ENCODE results near the gene CALHM1. TPM values are rescaled to one million over a fixed set of nuclear protein-coding genes. Genes with fewer than 3 reads are reported as not detected.

CALHM1 gene
- total RNA-seq, 1 donor from 2014 or later: 0.10 TPM

DNA sequence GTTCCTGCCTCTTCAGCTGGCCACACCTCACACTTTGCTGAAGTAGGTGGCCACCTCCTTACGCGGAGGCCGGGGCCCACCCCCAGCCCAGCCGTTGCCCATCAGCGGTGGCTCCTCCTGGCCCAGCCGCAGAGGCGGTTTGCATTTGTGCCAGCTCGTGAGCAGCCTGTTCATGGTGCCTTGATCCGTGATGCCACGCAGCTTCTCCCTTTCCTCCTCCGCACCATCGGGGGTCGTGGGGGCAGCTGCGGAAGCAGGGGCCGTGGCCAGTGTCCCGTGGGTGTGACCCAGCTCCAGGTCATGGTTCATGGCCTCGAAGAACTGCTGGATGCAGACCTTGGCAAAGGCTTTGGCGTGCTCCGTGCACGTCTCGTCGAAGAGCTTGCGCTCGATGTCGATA lies 3.5 kb downstream of the CALHM1 start:
- DNase-seq: no peak

DNA sequence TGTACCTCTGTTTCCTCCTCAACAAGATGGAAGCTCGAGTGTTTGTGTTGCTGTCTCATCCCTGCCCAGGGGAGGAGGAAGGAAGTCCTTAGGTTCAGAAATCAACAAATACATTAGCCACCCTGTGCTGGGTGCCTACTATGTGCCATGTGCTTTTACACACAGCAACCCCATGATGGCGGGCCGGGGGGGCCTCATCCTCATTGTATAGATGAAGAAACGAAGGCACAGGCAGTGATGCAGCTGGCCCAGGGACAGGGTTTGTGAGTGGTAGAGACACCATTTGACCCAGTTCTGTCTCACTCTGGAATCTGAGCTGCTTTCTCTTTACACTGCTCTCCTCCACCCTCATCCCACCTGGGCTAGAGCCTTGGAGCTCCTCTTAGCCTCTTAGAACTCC lies 4.7 kb downstream of the CALHM1 start:
- DNase-seq: no peak

DNA sequence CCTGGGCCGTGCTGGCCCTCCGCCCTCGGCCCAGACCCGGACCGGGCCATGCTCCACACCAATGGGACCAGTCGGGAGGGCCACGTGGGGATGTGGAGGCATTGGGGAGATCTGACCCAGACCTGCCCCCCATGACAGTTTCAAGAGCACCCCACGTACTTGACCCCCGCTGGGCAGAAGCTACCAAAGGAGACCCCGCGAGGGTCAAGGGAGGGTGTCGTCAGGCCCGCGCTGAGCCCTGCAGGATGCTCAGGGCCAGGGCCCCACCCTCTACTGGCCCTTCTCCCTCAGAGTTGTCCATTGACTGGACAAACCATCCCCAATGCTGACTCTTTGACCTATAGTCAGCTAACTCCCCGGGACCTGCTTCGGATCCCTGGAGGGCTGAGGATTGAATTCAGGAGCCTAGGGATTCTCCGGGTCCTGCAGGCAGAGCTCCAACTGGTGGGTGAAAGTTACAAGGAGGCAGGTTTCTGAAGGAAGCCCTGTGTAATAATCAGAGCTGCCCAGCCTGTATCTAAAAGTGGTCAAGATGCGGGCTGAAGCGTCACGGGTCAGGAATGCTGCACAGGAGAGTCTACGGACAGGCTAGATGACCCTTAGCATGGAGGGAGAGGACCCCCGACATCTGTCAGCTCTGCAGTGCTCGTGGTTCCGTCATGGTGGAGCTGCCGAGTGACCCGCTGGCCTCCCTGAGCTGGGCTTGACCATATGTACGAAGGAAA lies 6.0 kb downstream of the CALHM1 start:
- DNase-seq: no peak

DNA sequence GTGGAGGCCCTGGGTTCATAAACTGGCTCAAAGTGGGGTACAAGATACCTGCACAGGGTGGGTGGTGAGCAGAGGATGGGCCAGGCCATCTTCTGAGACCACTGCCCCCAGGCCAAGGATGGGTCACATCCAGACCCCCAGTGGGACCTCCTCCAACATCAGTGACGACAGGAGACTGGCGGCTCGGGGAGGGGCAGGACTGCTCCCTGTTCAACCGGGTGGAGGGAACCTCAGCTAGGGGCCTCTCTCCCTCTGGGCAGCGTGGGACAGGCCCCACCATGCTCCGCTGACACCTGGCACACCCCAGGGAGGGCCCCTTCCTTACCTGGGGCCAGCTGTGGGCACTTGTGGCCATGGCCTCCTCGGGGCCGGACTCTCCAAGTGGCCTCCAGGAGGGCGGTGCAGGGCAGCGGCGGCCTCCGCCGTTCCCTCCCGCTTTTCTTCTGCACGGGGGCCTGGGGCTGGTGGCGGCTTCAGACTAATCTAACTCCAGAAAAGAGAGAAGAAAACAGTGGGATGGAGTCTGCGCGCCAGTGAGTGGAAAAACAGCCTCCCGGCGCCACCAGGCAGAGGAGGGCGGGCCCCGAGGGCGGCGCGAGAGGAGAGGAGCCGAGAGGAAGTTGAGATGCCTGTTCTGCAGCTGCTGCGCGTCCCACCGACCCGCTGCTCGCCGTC lies 6.7 kb downstream of the CALHM1 start, which contains the start of gene CALHM2:
TSS of gene CALHM2 (minus strand) at position 540 of the 675 bp plus-strand sequence. CDS start 2,429 bp downstream, outside the sequence.
- peak; percentile 91 for DNase-seq

DNA sequence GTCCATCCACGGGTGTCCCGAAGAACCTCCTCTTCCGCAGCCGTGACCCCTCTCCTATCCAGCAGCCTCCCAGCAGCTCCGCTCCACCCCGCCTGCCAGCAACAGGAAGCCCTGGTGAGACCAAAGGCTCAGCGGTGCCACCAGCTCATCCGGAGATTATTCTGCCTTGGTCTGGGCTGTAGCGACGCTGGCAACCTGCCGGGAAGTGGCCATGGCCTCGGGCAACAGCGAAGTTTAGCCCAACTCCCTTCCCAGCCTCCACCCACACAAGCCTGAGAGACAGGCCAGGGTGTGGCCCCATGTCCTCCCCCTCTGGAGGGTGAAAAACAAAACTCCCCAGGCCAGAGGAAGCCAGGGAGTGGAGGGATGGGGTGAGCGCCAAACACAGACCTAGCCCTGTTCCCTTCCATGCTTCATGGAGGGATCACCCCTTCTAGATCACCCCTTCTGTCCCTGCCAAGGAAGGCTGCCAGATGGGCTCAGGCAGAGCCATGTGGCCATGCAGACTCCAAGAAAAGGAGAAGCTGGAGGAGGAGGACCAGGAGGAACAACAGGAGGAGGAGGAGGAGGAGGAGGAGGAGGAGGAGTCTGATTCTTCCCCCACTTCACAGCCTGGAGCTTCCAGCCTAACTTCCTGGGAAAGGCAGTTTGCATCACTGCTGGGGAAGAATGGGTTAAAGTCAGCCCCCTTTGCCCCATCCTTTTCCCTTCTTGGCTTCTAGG lies 7.4 kb downstream of the CALHM1 start:
- peak; percentile 40 for DNase-seq

DNA sequence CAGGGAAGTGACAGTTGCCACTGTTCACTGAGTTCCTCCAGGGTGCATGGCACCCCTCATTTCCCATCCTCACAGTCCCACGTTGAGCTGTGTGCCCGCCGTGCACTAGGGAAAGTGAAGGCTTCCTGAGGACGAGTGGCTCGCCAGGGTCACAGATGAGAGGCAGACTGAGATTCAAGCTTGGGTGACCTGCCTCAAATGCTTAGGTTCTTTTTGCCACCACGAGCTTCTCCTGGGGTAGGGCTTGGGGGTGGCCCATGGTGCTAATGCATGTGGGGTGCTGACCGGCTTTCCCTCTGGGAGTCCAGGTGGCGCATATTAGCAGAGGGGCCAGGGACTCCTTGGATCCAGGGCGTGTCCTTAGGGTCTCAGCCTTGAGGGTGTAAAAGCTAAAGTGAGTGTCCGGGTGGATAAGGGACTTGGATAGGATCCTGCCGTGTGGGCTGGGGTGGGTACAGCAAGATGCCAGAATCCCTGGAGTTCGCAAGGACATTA lies 8.5 kb downstream of the CALHM1 start:
- DNase-seq: no peak

DNA sequence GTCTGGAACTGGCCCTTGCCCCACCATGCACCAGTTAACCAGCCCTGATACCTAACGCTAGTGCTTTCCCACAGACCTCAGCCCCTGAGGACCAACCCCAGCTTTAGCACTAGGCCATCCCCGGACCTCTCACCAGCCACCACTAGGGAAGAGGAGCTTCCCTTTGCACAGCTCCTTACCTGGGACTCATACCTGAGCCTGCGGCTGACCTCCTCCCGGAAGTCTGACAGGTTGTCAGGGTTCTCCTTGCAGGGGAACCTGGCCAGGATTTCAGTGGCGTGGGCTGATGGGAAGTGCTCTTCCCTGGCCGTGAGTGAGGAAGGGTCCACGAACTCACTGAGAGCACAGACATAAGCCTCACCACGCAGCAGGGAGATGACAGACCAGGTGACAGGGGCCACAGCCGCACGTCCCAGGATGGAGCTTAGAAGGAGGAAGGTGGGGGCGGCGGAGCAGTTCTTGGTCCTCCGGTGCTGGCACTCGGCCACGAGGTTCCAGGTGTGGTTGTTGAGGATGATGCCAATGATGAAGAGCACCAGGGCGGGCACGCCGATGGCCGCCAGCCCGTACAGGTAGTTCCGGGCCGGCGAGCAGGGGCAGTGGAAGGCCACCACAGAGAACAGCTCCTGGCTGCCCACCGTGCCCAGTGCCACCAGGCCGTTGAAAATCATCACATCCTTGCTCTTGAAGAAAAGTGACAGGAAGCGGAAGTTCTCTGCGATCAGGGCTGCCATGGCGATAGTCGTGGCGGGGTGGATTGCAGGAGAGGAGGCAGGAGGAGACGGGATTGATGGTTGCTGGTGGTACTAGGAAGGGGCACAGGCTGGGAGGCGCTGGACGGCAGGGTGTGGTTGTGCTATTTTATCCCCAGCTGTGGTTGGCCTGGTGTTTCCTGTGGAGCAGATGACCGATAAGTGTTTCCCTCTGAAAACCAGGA lies 9.2 kb downstream of the CALHM1 start:
- no peak for DNase-seq

DNA sequence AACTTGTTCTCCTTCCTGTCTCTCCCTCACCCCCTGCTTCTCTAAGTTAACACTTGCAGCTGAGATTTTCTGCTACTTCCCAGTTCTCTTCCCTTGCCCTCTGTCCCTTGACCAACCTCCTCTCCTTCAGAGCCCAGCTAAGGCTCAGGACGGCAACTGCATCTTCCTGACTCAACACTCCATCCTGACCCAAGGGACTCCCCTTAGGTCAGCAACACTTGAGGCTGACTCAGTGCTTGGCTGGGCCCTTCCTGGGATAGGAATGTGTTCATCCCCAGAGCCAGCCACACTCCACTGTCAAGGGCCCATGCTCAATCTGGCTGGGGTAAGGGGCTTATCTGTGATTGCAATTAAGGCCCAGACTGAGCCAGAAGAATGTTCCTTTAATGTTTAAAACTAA lies 10.0 kb downstream of the CALHM1 start:
- DNase-seq: no peak

DNA sequence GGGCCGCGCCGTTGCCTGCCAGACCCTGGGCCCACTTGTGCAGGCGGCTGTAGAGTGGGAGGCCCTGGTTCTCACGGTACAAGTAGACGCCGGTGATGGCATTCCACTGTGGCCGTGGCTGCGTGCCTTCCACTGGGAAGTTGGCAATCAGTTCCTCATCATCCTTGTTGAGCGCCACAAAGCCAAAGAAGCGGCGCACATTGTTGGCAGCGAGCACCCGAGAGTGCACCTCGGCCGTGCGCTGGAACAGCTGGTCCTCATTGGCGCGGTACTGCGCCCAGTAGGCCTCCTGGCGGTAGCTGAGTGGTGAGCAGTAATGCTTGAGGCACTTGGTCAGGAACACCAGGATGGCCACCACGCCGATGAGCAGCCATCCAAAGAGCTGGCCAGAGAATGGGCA lies 11.5 kb downstream of the CALHM1 start:
- DNase-seq: no peak

DNA sequence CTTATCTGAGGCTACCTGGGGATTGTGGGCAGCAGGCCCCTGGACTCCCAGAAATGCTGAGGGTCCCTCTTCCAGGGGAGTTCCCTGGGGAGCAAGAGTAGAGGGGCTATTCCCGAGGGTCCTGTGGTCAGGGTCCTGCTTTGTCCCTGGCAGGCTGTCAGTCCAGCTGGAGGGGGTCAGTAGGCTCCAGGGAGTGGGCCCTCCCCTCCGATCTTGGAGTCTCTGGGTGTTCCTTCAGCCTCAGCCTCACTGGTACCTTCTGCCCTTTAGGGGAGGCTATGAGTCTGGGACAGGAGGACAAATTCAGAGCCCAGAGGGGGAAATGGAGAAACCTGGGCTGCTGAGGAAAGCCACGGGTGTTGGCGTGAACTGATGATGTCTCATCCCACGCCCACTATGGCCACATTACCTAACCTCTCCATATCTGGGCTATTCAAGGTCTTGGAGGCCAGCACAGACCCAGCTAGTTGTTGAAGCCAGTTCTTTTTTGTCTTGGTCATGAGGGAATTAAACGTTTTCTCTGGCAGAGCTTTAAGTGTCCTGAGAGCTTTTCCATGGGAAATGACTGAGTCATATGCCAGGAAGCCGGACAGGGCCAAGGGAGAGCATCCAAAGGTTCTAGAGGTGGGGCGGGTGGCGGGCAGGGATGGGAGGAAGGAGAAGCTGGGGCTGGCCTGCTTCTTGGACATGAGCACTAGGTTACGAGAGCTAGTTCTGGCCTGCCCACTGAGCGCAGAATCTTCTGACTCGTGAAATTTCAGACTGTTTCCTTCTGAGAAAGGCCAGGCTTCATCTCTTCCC lies 12.7 kb downstream of the CALHM1 start:
- DNase-seq: no peak

DNA sequence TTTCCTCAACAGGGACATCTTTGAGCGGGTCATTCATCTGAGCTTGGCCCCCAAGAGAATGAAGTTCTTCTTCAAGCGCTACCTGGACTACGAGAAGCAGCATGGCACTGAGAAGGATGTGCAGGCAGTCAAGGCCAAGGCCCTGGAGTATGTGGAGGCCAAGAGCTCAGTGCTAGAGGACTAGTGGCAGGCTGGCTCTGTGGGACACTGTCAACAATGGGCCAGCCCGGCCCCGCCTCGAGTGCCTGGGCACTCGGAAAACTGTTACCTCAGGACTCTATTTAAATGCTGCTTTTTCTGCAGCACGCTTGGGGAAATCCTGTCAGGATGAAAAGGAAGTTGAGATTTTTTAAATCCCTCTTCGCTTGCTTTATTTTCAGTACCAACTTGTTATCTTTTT lies 13.3 kb downstream of the CALHM1 start:
- DNase-seq: no peak

DNA sequence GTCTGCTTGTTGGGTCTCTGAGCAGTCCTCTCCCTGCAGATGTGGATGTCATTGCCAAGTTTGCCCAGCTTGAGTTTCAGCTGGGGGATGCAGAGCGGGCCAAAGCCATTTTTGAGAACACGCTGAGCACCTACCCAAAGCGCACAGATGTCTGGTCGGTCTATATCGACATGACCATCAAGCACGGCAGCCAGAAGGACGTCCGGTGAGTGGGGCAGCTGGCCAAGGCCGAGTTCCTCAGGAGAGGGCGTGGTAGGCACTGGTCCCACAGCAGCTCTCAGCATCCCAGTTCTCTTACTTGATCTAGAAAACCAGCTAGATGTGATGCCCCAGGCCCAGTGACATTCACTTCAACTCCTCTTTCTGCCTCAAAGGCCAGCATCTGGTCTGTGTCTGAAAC lies 14.2 kb downstream of the CALHM1 start:
- DNase-seq: no peak

DNA sequence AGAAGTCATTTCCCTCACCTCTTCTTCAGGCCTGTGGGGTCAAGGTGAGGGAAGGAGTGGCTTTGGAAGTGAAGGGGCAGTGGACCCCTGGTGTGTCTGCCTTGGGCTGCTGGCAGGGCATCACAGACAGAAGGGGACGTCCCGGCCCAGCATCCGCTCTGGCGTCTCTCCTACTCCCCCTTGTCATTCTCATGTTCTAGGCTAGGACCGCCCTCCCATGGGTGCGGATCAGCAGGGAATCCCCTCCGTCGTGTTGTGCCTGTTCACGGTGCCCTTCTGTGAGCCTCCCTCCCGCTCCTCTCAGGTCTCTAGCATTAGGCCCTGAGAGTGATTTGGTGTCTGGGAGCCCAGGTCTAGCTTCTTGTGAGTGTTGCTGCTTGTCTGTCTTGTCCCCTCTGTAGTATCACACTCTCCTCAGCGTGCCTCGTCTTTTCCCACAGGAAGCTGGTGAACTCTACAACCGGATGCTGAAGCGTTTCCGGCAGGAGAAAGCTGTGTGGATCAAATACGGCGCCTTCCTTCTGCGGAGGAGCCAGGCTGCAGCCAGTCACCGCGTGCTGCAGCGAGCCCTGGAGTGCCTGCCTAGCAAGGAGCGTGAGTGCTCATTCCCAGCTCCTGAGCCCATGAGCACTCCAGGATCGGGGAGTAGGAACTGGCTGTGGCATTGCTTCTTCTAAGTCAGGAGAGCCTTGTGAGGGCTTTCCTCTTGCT lies 15.1 kb downstream of the CALHM1 start:
- DNase-seq: no peak

DNA sequence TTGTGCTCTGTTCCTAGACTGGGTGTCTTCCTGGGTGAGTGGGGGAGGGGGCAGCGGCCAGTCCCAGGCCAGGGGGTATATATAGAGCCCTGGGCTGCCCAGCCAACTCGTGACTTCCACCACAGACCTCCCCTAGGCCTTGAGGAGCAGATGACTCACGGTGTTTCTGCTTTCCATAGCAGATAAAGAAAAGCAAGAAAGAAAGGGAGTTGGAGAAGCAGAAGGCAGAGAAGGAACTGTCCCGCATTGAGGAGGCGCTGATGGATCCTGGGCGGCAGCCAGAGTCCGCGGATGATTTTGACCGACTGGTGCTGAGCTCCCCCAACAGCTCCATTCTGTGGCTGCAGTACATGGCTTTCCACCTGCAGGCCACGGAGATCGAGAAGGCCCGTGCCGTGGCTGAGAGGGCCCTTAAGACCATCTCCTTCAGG lies 16.7 kb downstream of the CALHM1 start:
- no peak for DNase-seq

DNA sequence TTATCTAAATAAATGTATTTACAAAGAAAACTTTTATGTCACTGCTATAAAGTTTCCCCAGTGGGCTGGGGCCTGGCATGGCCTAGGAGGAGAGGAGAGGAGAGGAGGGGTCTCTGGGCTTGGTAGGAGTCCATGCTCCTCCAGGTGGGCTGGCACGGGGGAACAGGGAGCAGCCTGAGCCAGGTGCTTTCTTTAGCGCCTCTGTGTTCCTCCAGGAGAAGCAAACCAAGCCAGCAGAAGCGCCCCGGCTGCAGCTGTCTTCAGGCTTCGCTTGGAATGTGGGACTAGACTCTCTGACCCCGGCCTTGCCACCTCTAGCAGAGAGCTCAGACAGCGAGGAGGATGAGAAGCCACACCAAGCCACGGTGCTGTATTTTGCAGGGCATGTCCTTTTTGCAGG lies 17.1 kb downstream of the CALHM1 start:
- no peak for DNase-seq

DNA sequence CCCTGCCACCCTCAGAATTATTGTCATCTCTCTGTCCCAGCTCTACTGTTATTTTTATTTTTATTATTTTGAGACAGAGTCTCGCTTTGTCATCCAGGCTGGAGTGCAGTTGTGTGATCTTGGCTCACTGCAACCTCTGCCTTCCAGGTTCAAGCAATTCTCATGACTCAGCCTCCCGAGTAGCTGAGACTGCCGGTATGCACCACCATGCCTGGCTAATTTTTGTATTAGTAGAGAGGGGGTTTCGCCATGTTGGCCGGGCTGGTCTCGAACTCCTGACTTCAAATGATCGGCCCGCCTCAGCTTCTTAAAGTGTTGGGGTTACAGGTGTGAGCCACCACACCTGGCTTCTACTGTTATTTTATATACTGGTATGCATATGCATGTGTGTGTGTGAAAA lies 17.5 kb downstream of the CALHM1 start:
- no peak for DNase-seq

DNA sequence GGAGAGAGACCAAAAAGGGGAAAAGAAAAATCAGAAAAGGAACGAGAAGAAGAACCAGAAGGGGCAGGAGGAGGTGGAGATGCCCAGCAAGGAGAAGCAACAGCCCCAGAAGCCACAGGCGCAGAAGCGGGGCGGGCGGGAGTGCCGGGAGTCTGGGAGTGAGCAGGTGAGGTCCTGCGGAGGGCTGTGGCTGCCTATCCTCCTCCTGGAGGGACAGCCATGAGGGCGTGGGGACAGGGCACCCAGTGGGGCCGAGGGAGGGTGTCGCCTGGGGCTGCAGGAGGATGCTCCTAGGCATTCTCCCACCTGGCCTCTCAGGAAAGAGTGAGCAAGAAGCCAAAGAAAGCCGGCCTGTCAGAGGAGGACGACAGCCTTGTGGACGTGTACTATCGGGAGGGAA lies 18.3 kb downstream of the CALHM1 start:
- DNase-seq: no peak

DNA sequence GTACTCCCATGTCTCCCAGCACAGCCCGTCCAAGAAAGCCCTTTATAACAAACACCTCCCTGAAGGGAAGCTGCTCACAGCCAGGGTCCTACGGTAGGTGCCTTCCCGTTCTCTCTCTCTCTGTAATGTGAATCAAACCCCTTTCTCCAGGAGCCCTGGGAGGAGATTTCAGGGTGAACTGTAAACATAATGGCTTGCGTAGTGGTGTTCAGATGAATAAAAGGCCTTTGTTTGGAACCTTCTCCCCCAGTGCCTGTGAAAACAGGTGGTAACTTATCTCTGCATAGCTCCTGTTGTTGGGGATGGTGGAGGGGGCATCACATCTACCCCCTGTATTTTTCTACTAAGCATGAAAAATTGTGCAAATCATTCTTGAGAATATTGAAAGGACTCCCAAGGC lies 18.9 kb downstream of the CALHM1 start:
- DNase-seq: no peak

DNA sequence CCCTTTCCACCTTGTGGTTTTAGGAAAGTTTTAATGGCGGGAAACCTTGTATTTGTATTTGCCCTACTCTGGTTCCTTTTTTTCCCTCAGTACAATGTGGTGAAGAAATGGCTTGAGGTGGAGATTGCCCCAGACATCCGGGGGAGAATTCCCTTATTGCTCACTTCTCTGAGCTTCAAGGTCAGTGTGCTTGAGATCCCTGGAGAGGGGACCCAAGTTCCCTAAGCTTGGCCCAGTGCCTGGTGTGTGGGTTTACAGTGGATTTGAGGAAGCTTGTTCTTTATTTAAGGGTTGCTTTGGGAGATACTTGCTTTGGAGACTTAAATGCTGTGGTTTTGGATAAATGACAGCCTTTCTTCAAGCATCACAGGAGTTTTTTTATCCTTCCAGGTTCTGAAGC lies 24.8 kb downstream of the CALHM1 start:
- no peak for DNase-seq

DNA sequence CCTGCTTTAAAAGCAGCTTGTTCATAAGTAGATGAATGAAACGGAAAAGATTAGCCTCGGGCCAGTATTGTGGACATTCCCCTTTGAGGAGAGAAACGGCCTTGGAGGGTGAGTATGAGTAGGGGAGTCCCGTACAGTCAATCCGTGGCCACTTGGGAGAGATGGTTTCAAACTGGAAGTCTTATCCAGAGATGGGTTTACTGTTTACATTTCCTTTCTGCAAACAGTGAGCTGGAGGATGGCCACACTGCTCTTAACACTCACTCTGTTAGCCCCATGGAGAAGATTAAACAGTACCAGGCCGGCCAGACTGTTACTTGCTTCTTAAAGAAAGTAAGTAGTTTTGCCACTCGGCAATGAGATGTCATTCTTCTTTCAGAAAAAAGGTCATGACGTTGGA lies 26.8 kb downstream of the CALHM1 start:
- no peak for DNase-seq
